ENCODE measurements around the gene FOXN3.

- TF ChIP-seq, protein P1, sequence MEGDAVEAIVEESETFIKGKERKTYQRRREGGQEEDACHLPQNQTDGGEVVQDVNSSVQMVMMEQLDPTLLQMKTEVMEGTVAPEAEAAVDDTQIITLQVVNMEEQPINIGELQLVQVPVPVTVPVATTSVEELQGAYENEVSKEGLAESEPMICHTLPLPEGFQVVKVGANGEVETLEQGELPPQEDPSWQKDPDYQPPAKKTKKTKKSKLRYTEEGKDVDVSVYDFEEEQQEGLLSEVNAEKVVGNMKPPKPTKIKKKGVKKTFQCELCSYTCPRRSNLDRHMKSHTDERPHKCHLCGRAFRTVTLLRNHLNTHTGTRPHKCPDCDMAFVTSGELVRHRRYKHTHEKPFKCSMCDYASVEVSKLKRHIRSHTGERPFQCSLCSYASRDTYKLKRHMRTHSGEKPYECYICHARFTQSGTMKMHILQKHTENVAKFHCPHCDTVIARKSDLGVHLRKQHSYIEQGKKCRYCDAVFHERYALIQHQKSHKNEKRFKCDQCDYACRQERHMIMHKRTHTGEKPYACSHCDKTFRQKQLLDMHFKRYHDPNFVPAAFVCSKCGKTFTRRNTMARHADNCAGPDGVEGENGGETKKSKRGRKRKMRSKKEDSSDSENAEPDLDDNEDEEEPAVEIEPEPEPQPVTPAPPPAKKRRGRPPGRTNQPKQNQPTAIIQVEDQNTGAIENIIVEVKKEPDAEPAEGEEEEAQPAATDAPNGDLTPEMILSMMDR (conservative IDR thresholded peaks at IDR 0.05; ENCODE audit: low read length): no peak
- no peak for TF ChIP-seq EZH2phosphoT487 (IDR thresholded peaks at IDR 0.05; ENCODE audit: borderline replicate concordance)
Observed at GRCh38 chr14:89466484-89466883, 49.5 kb upstream of the FOXN3 start.
